ENCODE measurements around the gene TTC24. TPM values are rescaled to one million over a fixed set of nuclear protein-coding genes. Genes with fewer than 3 reads are reported as not detected.
A peak's percentile ranks its signal among the peaks of the same experiment; 100 is the strongest.

The TTC24 gene
- total RNA-seq (under 1 TPM; 0.84 to 0.91 TPM), polyA plus RNA-seq (under 1 TPM in 1 of 2 donors, not detected in 1; 0.12 TPM)

GRCh38 chr1:156579472-156579871, at the start of gene TTC24:
Gene TTC24, plus strand, starts transcription at chr1:156579723. Its CDS starts 1,642 bp downstream, at chr1:156581365.
- H3K27ac Mint-ChIP-seq = no peak within 1 kb of the TSS
- POLR2A ChIA-PET (ENCODE audit: partially characterized antibody) = no interaction called here
- DNase-seq = no peak
- H3K9me3 Mint-ChIP-seq = no peaks in the 10 kb centered on the region
- H3K36me3 ChIP-seq (ENCODE audit: insufficient read depth, low read length) = no peaks in the 10 kb centered on the region
- no peak within 1 kb of the TSS for H3K27ac ChIP-seq (ENCODE audit: low read depth, low read length)
- CTCF ChIA-PET (ENCODE audit: partially characterized antibody) = interaction anchor here (1.1 to 3.3 kb wide), 5 partner anchors 12 to 126 kb away, joined by 4 to 15 read pairs (median 4); partner anchors contain the start of gene NAXE
- H3K27me3 ChIP-seq (ENCODE audit: insufficient read depth, low read length) = no peaks in the 10 kb centered on the region
- no peak within 1 kb of the TSS for H3K4me3 Mint-ChIP-seq
- H3K4me1 ChIP-seq (ENCODE audit: insufficient read depth, low read length) = no peaks in the 10 kb centered on the region
- H3K4me1 Mint-ChIP-seq = peaks cover 0 to 2% (median under 1%) of the 10 kb centered on the region in 4 donors
- no peak within 1 kb of the TSS for H3K4me3 ChIP-seq (ENCODE audit: low read length in 2 of 2)
- H3K36me3 Mint-ChIP-seq = no peaks in the 10 kb centered on the region
- no peaks in the 10 kb centered on the region for H3K9me3 ChIP-seq (ENCODE audit: control insufficient read depth in 1 of 2, low read length in 2 of 2)
- H3K27me3 Mint-ChIP-seq = peaks cover 3 to 8% of the 10 kb centered on the region in 2 donors
- intact Hi-C loops (cut with micrococcal nuclease) = no loop called here

- Histone ChIP-seq H3K36me3 (ENCODE audit: insufficient read depth, low read length) (no peaks in the 10 kb centered on the region), H3K27ac (ENCODE audit: low read depth, low read length) (no peak overlapping the region), H3K4me3 (ENCODE audit: low read length in 2 of 2) (no peak overlapping the region), H3K9me3 (ENCODE audit: control insufficient read depth in 1 of 2, low read length in 2 of 2) (no peaks in the 10 kb centered on the region), H3K27me3 (ENCODE audit: insufficient read depth, low read length) (no peaks in the 10 kb centered on the region), H3K4me1 (ENCODE audit: insufficient read depth, low read length) (peaks cover 18% of the 10 kb centered on the region)
- peaks cover 12 to 21% (median 17%) of the 10 kb centered on the region in 4 donors for H3K4me1 Mint-ChIP-seq
- no peak overlapping the region for H3K4me3 Mint-ChIP-seq
- ChIA-PET CTCF (ENCODE audit: partially characterized antibody) (no interaction called here), POLR2A (ENCODE audit: partially characterized antibody) (no interaction called here)
- H3K36me3 Mint-ChIP-seq = no peaks in the 10 kb centered on the region
- no peak overlapping the region for H3K27ac Mint-ChIP-seq
- H3K9me3 Mint-ChIP-seq = no peaks in the 10 kb centered on the region
- intact Hi-C loops (cut with micrococcal nuclease) = no loop called here
- no peak for DNase-seq
- no peaks in the 10 kb centered on the region for H3K27me3 Mint-ChIP-seq
Observed at GRCh38 chr1:156530006-156530405, 49.5 kb upstream of the TTC24 start.

GRCh38 chr1:156532374-156532773, 47.1 kb upstream of the TTC24 start:
- peaks cover 5 to 11% (median 9%) of the 10 kb centered on the region in 4 donors for H3K4me1 Mint-ChIP-seq
- Histone ChIP-seq H3K4me1 (ENCODE audit: insufficient read depth, low read length) (peaks cover 8% of the 10 kb centered on the region), H3K4me3 (ENCODE audit: low read length in 2 of 2) (no peak overlapping the region), H3K9me3 (ENCODE audit: control insufficient read depth in 1 of 2, low read length in 2 of 2) (no peaks in the 10 kb centered on the region), H3K27ac (ENCODE audit: low read depth, low read length) (no peak overlapping the region), H3K27me3 (ENCODE audit: insufficient read depth, low read length) (no peaks in the 10 kb centered on the region), H3K36me3 (ENCODE audit: insufficient read depth, low read length) (no peaks in the 10 kb centered on the region)
- H3K9me3 Mint-ChIP-seq = no peaks in the 10 kb centered on the region
- CTCF ChIA-PET (ENCODE audit: partially characterized antibody) = interaction anchor here (0.7 to 2.2 kb wide), 4 partner anchors 8 to 147 kb away, joined by 3 to 6 read pairs (median 4); no protein-coding TSS in a partner anchor
- H3K4me3 Mint-ChIP-seq = no peak overlapping the region
- intact Hi-C loops (cut with micrococcal nuclease) = no loop called here
- H3K27me3 Mint-ChIP-seq = no peaks in the 10 kb centered on the region
- POLR2A ChIA-PET (ENCODE audit: partially characterized antibody) = no interaction called here
- no peak for DNase-seq
- H3K27ac Mint-ChIP-seq = no peak overlapping the region
- no peaks in the 10 kb centered on the region for H3K36me3 Mint-ChIP-seq

- intact Hi-C loops (cut with micrococcal nuclease) = no loop called here
- Mint-ChIP-seq H3K9me3 (no peaks in the 10 kb centered on the region), H3K4me1 (peaks cover 0 to 4% (median 1%) of the 10 kb centered on the region in 4 donors), H3K4me3 (no peak overlapping the region), H3K27me3 (no peaks in the 10 kb centered on the region), H3K27ac (no peak overlapping the region), H3K36me3 (no peaks in the 10 kb centered on the region)
- no peak for DNase-seq
- CTCF ChIA-PET (ENCODE audit: partially characterized antibody) = interaction anchor here (1.2 kb wide), 1 partner anchor 9 kb away, joined by 3 read pairs; no protein-coding TSS in a partner anchor
- POLR2A ChIA-PET (ENCODE audit: partially characterized antibody) = interaction anchor here (1.0 to 1.5 kb wide), 2 partner anchors 32 to 33 kb away, joined by 3 to 4 read pairs; partner anchors contain the start of gene MEF2D
- Histone ChIP-seq H3K36me3 (ENCODE audit: insufficient read depth, low read length) (no peaks in the 10 kb centered on the region), H3K27ac (ENCODE audit: low read depth, low read length) (no peak overlapping the region), H3K9me3 (ENCODE audit: control insufficient read depth in 1 of 2, low read length in 2 of 2) (no peaks in the 10 kb centered on the region), H3K4me3 (ENCODE audit: low read length in 2 of 2) (no peak overlapping the region), H3K27me3 (ENCODE audit: insufficient read depth, low read length) (no peaks in the 10 kb centered on the region), H3K4me1 (ENCODE audit: insufficient read depth, low read length) (no peaks in the 10 kb centered on the region)
Observed at GRCh38 chr1:156533568-156534220, 45.8 kb upstream of the TTC24 start.

GRCh38 chr1:156534424-156535060, 45.0 kb upstream of the TTC24 start:
- Mint-ChIP-seq H3K27ac (no peak overlapping the region), H3K9me3 (no peaks in the 10 kb centered on the region), H3K27me3 (no peaks in the 10 kb centered on the region), H3K36me3 (no peaks in the 10 kb centered on the region), H3K4me3 (no peak overlapping the region), H3K4me1 (no peaks in the 10 kb centered on the region)
- ChIA-PET POLR2A (ENCODE audit: partially characterized antibody) (interaction anchor here (1.5 kb wide), 1 partner anchor 33 kb away, joined by 4 read pairs; the partner anchor contains the start of gene MEF2D), CTCF (ENCODE audit: partially characterized antibody) (no interaction called here)
- no peak overlapping the region for H3K4me3 ChIP-seq (ENCODE audit: low read length in 2 of 2)
- intact Hi-C loops (cut with micrococcal nuclease) = no loop called here
- H3K9me3 ChIP-seq (ENCODE audit: control insufficient read depth in 1 of 2, low read length in 2 of 2) = no peaks in the 10 kb centered on the region
- H3K27me3 ChIP-seq (ENCODE audit: insufficient read depth, low read length) = no peaks in the 10 kb centered on the region
- H3K36me3 ChIP-seq (ENCODE audit: insufficient read depth, low read length) = no peaks in the 10 kb centered on the region
- no peak for DNase-seq
- no peaks in the 10 kb centered on the region for H3K4me1 ChIP-seq (ENCODE audit: insufficient read depth, low read length)
- no peak overlapping the region for H3K27ac ChIP-seq (ENCODE audit: low read depth, low read length)

GRCh38 chr1:156537027-156537426, 42.5 kb upstream of the TTC24 start:
- Mint-ChIP-seq H3K4me3 (no peak overlapping the region), H3K4me1 (no peaks in the 10 kb centered on the region), H3K9me3 (no peaks in the 10 kb centered on the region), H3K27me3 (no peaks in the 10 kb centered on the region), H3K36me3 (no peaks in the 10 kb centered on the region), H3K27ac (peak overlapping the region in 1 of 7 donors; percentile 64)
- intact Hi-C loops (cut with micrococcal nuclease) = no loop called here
- no peaks in the 10 kb centered on the region for H3K36me3 ChIP-seq (ENCODE audit: insufficient read depth, low read length)
- ChIA-PET POLR2A (ENCODE audit: partially characterized antibody) (no interaction called here), CTCF (ENCODE audit: partially characterized antibody) (no interaction called here)
- no peak overlapping the region for H3K27ac ChIP-seq (ENCODE audit: low read depth, low read length)
- no peaks in the 10 kb centered on the region for H3K4me1 ChIP-seq (ENCODE audit: insufficient read depth, low read length)
- DNase-seq = no peak
- no peaks in the 10 kb centered on the region for H3K9me3 ChIP-seq (ENCODE audit: control insufficient read depth in 1 of 2, low read length in 2 of 2)
- no peak overlapping the region for H3K4me3 ChIP-seq (ENCODE audit: low read length in 2 of 2)
- no peaks in the 10 kb centered on the region for H3K27me3 ChIP-seq (ENCODE audit: insufficient read depth, low read length)

- no peaks in the 10 kb centered on the region for H3K36me3 ChIP-seq (ENCODE audit: insufficient read depth, low read length)
- no peaks in the 10 kb centered on the region for H3K27me3 Mint-ChIP-seq
- no peaks in the 10 kb centered on the region for H3K27me3 ChIP-seq (ENCODE audit: insufficient read depth, low read length)
- H3K4me3 ChIP-seq (ENCODE audit: low read length in 2 of 2) = no peak overlapping the region
- DNase-seq = no peak
- no peaks in the 10 kb centered on the region for H3K4me1 ChIP-seq (ENCODE audit: insufficient read depth, low read length)
- CTCF ChIA-PET (ENCODE audit: partially characterized antibody) = no interaction called here
- no peak overlapping the region for H3K4me3 Mint-ChIP-seq
- H3K9me3 ChIP-seq (ENCODE audit: control insufficient read depth in 1 of 2, low read length in 2 of 2) = no peaks in the 10 kb centered on the region
- intact Hi-C loops (cut with micrococcal nuclease) = no loop called here
- POLR2A ChIA-PET (ENCODE audit: partially characterized antibody) = interaction anchor here (0.6 kb wide), 1 partner anchor 163 kb away, joined by 4 read pairs; no protein-coding TSS in a partner anchor
- no peaks in the 10 kb centered on the region for H3K9me3 Mint-ChIP-seq
- peak overlapping the region in 3 of 7 donors; percentile 7 to 38 (median 11) for H3K27ac Mint-ChIP-seq
- no peaks in the 10 kb centered on the region for H3K36me3 Mint-ChIP-seq
- no peaks in the 10 kb centered on the region for H3K4me1 Mint-ChIP-seq
- no peak overlapping the region for H3K27ac ChIP-seq (ENCODE audit: low read depth, low read length)
Observed at GRCh38 chr1:156538711-156539440, 40.6 kb upstream of the TTC24 start.
